Measurements from ENCODE around the gene KCNG2. TPM values are rescaled to one million over a fixed set of nuclear protein-coding genes. Genes with fewer than 3 reads are reported as not detected.
A peak's percentile ranks its signal among the peaks of the same experiment; 100 is the strongest.

KCNG2 gene
- total and polyA plus RNA-seq, 9 of the 15 experiments (the other 6 are each of a cell fraction or from before 2014, with no cell fraction given) = not detected

DNA sequence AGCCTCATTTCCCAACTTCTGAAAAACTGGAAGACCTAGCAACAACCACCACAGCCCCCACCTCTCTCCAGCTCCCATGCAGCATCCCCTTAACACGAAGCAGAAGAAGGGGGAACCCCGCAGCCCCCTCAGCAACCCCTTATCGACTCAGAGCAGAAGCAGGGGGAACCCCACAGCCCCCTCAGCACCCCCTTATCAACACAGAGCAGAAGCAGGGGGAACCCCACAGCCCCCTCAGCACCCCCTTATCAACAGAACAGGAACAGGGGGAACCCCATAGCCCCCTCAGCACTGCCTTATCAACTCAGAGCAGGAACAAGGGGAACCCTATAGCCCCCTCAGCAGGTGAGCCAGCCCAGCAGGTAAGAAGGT lies 147.0 kb downstream of the KCNG2 start (continued):
- TF ChIP-seq, protein P1, sequence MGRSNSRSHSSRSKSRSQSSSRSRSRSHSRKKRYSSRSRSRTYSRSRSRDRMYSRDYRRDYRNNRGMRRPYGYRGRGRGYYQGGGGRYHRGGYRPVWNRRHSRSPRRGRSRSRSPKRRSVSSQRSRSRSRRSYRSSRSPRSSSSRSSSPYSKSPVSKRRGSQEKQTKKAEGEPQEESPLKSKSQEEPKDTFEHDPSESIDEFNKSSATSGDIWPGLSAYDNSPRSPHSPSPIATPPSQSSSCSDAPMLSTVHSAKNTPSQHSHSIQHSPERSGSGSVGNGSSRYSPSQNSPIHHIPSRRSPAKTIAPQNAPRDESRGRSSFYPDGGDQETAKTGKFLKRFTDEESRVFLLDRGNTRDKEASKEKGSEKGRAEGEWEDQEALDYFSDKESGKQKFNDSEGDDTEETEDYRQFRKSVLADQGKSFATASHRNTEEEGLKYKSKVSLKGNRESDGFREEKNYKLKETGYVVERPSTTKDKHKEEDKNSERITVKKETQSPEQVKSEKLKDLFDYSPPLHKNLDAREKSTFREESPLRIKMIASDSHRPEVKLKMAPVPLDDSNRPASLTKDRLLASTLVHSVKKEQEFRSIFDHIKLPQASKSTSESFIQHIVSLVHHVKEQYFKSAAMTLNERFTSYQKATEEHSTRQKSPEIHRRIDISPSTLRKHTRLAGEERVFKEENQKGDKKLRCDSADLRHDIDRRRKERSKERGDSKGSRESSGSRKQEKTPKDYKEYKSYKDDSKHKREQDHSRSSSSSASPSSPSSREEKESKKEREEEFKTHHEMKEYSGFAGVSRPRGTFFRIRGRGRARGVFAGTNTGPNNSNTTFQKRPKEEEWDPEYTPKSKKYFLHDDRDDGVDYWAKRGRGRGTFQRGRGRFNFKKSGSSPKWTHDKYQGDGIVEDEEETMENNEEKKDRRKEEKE (IDR thresholded peaks at IDR 0.05; ENCODE audit: borderline replicate concordance in 1 of 2, control insufficient read depth in 1 of 2, low read depth in 2 of 2, low read length in 1 of 2) = no peak

DNA sequence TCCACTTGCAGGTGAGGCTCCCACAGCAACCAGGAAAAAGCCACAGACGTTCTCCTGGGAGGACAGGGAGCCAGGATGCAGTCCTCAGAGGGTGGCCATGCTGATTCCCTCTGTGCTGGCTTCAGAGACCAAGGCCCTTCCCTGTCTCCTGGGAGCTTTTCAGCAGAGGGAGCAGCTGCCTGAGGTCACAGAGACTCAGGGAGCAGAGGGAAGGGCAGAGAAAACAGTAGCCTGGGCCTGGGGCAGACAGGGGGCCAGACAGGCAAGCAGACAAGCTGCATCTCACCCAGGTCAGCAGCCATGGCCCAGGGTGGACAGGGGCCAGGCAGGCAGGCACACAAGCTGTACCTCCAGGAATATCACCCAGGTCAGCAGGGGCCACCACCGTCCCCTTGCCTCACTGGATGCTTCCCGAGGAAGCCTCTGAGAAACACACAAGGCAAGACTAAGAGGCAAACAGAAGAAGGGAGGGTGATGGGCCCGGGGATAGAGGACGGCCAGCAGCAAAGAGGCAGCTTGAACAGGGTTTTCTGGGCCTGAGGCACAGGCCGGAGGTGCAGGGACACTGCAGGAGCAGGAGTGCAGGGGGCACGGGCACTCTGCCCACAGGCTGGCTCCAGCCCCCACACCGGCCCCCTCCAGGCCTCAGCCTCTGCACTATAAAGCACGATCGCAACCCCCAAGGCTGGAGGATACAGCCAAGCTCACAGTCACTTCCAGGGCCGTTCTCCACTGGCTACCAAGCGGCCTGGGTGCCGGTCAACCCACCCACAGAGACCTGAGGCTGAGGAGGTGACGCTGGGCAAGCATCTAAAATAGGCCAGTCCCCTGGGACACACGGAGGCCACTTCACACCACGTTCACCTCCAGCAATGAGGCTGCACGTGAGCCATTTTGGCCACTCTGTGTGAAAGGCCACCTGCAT lies 147.6 kb downstream of the KCNG2 start:
- no peak overlapping the region for H2AFZ ChIP-seq (ENCODE audit: low read depth, low read length)
- in situ Hi-C loops (cut with MboI) = no loop called here
- peaks cover 4% of the 10 kb centered on the region for H3K36me3 ChIP-seq (ENCODE audit: control insufficient read depth, insufficient read depth, low read length)
- H4K20me1 ChIP-seq (replicated peaks; ENCODE audit: control insufficient read depth, insufficient read depth, low read length) = peaks cover 16% of the 10 kb centered on the region
- POLR2A ChIA-PET = no interaction called here
- H3K9me3 ChIP-seq (replicated peaks; ENCODE audit: control insufficient read depth, insufficient read depth, low read depth, low read length) = no peaks in the 10 kb centered on the region
- WGBS (ENCODE audit: insufficient coverage, low coverage, missing lambda C conversion rate) = 83% methylated on average over 6 of the region's 17 CpGs
- intact Hi-C loops (cut with micrococcal nuclease) = no loop called here
- H3K9me1 ChIP-seq (ENCODE audit: control insufficient read depth, insufficient read depth, low read length) = no peaks in the 10 kb centered on the region
- H3K9ac ChIP-seq (ENCODE audit: insufficient read depth in 1 of 2, low read depth in 2 of 2, low read length in 2 of 2) = peak overlapping the region in 1 of 2 experiments; percentile 58; a peak in 1 of 4 replicates
- no peak for ATAC-seq
- no peak overlapping the region for H3K4me3 ChIP-seq
- no TSS peak for BruUV-seq (replicated peaks)
- DNase-seq (ENCODE audit: extremely low read depth in 1 of 4, low spot score in 3 of 4) = no peak
- H3K79me2 ChIP-seq (ENCODE audit: control insufficient read depth, insufficient read depth, low read length) = peaks cover 6% of the 10 kb centered on the region; the same call in 1 of the 3 replicates
- no peak overlapping the region for H3K4me2 ChIP-seq (ENCODE audit: insufficient read depth, low read length)
- FAIRE-seq = no peak
- CTCF ChIA-PET (ENCODE audit: low intra/inter-chr PET ratio) = no interaction called here
- H3K27me3 ChIP-seq (ENCODE audit: control insufficient read depth in 2 of 2, insufficient read depth in 2 of 2, low read length in 2 of 2) = no peaks in the 10 kb centered on the region
- no peak overlapping the region for H3K27ac ChIP-seq (ENCODE audit: extremely low read depth, low read depth, low read length)
- peaks cover 9 to 43% of the 10 kb centered on the region in 2 experiments; a peak in 4 of 5 replicates for H3K4me1 ChIP-seq (replicated peaks in 1 of 2; ENCODE audit: control insufficient read depth in 2 of 2, insufficient read depth in 2 of 2, low read length in 2 of 2)
- TF ChIP-seq, protein P2, sequence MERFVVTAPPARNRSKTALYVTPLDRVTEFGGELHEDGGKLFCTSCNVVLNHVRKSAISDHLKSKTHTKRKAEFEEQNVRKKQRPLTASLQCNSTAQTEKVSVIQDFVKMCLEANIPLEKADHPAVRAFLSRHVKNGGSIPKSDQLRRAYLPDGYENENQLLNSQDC (CRISPR knock-in tag; IDR thresholded peaks at IDR 0.05) = no peak
- TF ChIP-seq, protein P3, sequence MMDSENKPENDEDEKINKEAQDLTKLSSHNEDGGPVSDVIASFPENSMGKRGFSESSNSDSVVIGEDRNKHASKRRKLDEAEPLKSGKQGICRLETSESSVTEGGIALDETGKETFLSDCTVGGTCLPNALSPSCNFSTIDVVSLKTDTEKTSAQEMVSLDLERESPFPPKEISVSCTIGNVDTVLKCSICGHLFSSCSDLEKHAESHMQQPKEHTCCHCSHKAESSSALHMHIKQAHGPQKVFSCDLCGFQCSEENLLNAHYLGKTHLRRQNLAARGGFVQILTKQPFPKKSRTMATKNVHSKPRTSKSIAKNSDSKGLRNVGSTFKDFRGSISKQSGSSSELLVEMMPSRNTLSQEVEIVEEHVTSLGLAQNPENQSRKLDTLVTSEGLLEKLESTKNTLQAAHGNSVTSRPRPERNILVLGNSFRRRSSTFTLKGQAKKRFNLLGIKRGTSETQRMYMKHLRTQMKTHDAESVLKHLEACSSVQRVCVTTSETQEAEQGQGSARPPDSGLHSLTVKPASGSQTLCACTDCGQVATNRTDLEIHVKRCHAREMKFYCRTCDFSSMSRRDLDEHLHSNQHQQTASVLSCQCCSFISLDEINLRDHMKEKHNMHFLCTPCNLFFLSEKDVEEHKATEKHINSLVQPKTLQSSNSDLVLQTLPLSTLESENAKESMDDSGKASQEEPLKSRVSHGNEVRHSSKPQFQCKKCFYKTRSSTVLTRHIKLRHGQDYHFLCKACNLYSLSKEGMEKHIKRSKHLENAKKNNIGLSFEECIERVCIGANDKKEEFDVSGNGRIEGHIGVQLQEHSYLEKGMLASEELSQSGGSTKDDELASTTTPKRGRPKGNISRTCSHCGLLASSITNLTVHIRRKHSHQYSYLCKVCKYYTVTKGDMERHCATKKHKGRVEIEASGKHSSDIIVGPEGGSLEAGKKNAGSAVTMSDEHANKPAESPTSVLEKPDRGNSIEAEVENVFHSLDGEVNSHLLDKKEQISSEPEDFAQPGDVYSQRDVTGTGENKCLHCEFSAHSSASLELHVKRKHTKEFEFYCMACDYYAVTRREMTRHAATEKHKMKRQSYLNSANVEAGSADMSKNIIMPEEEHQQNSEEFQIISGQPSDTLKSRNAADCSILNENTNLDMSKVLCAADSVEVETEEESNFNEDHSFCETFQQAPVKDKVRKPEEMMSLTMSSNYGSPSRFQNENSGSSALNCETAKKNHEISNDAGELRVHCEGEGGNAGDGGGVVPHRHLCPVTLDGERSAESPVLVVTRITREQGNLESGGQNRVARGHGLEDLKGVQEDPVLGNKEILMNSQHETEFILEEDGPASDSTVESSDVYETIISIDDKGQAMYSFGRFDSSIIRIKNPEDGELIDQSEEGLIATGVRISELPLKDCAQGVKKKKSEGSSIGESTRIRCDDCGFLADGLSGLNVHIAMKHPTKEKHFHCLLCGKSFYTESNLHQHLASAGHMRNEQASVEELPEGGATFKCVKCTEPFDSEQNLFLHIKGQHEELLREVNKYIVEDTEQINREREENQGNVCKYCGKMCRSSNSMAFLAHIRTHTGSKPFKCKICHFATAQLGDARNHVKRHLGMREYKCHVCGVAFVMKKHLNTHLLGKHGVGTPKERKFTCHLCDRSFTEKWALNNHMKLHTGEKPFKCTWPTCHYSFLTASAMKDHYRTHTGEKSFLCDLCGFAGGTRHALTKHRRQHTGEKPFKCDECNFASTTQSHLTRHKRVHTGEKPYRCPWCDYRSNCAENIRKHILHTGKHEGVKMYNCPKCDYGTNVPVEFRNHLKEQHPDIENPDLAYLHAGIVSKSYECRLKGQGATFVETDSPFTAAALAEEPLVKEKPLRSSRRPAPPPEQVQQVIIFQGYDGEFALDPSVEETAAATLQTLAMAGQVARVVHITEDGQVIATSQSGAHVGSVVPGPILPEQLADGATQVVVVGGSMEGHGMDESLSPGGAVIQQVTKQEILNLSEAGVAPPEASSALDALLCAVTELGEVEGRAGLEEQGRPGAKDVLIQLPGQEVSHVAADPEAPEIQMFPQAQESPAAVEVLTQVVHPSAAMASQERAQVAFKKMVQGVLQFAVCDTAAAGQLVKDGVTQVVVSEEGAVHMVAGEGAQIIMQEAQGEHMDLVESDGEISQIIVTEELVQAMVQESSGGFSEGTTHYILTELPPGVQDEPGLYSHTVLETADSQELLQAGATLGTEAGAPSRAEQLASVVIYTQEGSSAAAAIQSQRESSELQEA (IDR thresholded peaks at IDR 0.05; ENCODE audit: low read depth) = no peak
- no peak for TF ChIP-seq ZNF764 (CRISPR knock-in tag; IDR thresholded peaks at IDR 0.05; ENCODE audit: low read depth)
- TF ChIP-seq KLF10 (CRISPR knock-in tag; IDR thresholded peaks at IDR 0.05) = no peak
- no peak for TF ChIP-seq XRCC3 (IDR thresholded peaks at IDR 0.05)

Measured in K562 (cell line).